Astrocyte of the spinal cord (primary cell): ENCODE data around the gene DMRT1.

Experiments
- DNase-seq: peaks from one replicate; pipeline ENCODE4 v3.0.0; 2011; ENCODE audit warnings: low read depth, low spot score
- H3K4me3 ChIP-seq: 2 replicates; pipeline ENCODE4 v1.5.1; 2011; ENCODE audit warnings: low read depth, mild to moderate bottlenecking, low read length, moderate library complexity
- in situ Hi-C: cut with HindIII; loops from 2 replicates; pipeline ENCODE4 v1.10.0; 2017; ENCODE audit warnings: low sequenced_read_pairs
- TF ChIP-seq, protein P1 (sequence below): IDR thresholded peaks from 2 replicates; pipeline ENCODE4 v1.5.1; 2012; ENCODE audit warnings: low read depth, mild to moderate bottlenecking, low read length, inconsistent platforms

Gene DMRT1

GRCh38 chr9:966870-967269, 125.4 kb downstream of the DMRT1 start:
- TF ChIP-seq, protein P1, sequence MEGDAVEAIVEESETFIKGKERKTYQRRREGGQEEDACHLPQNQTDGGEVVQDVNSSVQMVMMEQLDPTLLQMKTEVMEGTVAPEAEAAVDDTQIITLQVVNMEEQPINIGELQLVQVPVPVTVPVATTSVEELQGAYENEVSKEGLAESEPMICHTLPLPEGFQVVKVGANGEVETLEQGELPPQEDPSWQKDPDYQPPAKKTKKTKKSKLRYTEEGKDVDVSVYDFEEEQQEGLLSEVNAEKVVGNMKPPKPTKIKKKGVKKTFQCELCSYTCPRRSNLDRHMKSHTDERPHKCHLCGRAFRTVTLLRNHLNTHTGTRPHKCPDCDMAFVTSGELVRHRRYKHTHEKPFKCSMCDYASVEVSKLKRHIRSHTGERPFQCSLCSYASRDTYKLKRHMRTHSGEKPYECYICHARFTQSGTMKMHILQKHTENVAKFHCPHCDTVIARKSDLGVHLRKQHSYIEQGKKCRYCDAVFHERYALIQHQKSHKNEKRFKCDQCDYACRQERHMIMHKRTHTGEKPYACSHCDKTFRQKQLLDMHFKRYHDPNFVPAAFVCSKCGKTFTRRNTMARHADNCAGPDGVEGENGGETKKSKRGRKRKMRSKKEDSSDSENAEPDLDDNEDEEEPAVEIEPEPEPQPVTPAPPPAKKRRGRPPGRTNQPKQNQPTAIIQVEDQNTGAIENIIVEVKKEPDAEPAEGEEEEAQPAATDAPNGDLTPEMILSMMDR, result no peak
- DNase-seq, result no peak
- H3K4me3 ChIP-seq, result no peak overlapping the region
- in situ Hi-C loops, result no loop called here

GRCh38 chr9:967436-967835, 125.9 kb downstream of the DMRT1 start:
- no peak overlapping the region for H3K4me3 ChIP-seq
- in situ Hi-C loops, result no loop called here
- TF ChIP-seq, protein P1, result no peak
- no peak for DNase-seq

- no peak overlapping the region for H3K4me3 ChIP-seq
- DNase-seq, result no peak
- TF ChIP-seq, protein P1, result no peak
- in situ Hi-C loops, result no loop called here
Measured at GRCh38 chr9:967903-968641, 126.6 kb downstream of the DMRT1 start.

DNA sequence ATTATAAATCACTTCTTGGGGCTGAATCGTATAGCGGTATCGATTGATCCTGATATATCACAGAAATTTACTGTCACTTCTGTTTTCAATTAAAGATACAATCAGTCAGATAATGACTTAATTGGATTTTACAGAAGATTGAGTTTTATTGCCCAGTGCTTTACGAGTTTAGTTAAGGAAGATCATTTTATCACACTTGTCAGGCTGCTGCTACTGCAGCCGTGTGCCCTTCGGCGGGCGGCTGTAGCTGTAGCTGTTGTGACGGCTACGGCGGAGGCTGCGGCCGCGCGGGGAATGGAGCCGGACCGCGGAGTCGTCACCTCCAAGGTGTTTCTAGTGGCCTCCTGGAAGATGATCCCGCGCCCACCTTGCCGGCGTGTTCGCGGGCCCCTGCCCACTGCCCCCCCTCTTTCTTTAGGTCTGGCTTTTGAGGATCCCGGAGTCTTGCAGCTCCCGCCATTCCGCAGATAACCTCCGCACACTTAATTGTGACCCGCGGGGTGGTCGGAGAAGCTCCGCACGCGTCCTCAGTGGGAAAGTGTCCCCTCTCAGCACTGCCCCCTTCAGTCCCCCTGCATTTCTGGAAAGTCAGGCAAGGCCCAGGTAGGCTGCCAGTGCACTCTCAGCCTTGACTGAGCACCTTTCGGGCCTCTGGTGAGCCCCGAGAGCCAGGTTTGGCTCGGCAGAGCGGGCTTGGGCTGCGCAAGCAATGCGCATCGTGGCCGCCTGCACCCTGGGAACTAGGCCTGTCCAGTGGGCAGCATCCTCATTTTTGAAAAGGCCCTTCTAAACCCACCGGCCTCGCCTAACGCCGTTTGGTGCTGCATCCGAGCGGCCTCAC, 128.0 kb downstream of the DMRT1 start:
- TF ChIP-seq, protein P1, result no peak
- in situ Hi-C loops, result no loop called here
- DNase-seq, result no peak
- no peak overlapping the region for H3K4me3 ChIP-seq

DNA sequence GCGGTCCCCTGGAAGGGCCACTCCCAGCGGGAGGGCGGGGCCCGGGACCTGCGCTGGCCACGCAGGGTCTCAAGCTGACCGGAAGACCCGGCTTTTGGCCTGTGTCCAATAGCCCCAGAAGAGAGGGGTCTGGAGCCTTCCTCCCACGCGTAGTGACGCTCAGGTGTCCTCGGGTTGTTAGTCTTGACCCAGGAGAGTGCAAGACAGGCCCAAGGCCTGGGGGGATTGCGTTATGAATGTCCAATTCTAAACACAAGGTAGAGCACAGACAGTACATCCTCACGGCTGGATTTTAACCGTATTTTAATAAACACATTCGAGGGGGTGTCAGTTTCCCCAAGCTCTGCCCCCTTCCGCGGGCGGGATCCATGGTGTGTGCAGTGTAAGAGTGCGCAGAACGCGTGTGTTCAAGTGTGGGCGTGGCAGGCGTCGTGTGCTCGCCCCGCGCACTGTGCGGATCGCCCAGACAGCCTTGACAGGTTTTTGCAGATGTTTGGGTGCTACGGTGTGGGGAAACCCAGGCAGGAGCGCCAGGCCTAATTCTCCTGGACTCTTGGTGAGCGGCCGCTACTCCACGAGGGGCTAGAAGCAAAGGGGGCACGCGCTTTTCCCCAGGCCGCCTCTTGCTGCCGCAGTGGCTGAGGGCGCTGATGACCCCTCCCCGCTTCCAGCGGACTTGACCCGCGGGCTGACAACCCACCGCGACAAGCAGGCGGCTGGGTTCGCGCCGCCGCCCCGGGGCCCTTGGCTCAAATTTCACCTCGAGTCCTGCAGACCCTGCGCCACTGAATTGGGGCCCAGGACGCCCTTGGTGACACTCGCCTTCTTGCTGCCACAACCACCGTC, 128.9 kb downstream of the DMRT1 start:
- no peak overlapping the region for H3K4me3 ChIP-seq
- TF ChIP-seq, protein P1, result no peak
- in situ Hi-C loops, result no loop called here
- DNase-seq, result no peak

GRCh38 chr9:971901-972500, 130.5 kb downstream of the DMRT1 start:
- TF ChIP-seq, protein P1, result no peak
- in situ Hi-C loops, result no loop called here
- DNase-seq, result no peak
- no peak overlapping the region for H3K4me3 ChIP-seq
